Measurements from ENCODE around the gene LMNA.
"Not testable (repeated sequence)": the region's sequence is repeated elsewhere in the genome, so short reads cannot be mapped to it uniquely, and the experiment has no call there.

The LMNA gene

DNA sequence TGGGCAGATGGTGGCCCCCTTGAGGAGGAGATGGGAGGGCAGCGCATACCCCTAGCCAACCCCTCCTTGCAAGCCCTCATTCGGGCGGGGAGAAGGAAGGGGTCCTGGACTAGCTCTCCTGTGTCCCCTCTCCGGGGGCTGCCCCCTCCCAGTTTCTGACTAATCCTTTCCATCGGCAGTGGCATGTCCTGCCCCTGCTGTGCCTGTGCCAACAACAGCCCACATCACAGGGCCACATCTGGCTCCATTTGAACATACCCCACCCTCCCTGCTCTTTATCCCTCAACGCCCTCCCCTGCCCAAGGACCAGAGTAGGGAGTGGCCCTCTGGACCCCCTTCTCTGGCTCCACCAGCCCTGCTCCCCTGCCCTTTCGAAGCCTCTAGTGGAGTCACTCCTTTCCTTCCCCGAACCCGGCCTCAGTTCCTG is 11.0 kb upstream of the LMNA start:
- DNase-seq (ENCODE audit: insufficient read length, low spot score) (no peak), FAIRE-seq (no peak)

DNA sequence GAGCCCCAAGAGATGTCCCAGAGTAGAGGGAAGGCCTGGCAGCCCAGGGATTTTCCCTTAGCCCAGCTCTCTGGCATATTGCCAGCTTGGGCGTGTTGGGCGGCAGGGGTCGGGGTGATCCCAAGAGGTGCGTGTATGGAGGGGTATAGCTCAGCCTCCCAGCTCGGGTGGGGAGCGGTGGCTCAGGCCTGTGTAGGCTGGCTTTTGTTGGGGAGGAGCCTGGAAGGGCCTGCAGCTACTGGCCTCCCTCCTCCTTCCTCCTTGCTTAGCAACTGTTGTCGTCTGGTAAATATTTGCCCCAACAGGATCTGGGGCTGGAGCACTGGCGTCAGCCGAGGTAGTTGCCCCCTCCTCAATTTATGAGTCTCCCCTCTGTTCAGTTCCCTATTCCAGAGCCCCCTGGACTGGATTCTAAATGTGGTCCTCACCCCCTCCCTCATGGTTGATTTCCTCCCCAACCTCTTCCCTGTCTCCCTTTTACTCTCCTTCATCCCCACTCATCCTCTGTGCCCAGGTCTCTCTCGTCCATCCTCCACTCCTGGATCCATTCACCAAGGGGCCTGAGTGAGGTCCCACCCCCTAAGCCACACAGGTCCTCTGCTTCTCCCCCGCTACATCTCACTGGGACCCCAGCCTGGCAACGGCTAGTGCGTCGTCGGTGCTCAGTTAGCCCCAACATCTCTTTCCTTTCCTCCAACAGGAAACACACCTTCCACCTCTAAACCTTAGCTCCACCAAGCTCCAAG is 10.3 kb upstream of the LMNA start:
- FAIRE-seq (peak; percentile 31), DNase-seq (ENCODE audit: insufficient read length, low spot score) (no peak)

DNA sequence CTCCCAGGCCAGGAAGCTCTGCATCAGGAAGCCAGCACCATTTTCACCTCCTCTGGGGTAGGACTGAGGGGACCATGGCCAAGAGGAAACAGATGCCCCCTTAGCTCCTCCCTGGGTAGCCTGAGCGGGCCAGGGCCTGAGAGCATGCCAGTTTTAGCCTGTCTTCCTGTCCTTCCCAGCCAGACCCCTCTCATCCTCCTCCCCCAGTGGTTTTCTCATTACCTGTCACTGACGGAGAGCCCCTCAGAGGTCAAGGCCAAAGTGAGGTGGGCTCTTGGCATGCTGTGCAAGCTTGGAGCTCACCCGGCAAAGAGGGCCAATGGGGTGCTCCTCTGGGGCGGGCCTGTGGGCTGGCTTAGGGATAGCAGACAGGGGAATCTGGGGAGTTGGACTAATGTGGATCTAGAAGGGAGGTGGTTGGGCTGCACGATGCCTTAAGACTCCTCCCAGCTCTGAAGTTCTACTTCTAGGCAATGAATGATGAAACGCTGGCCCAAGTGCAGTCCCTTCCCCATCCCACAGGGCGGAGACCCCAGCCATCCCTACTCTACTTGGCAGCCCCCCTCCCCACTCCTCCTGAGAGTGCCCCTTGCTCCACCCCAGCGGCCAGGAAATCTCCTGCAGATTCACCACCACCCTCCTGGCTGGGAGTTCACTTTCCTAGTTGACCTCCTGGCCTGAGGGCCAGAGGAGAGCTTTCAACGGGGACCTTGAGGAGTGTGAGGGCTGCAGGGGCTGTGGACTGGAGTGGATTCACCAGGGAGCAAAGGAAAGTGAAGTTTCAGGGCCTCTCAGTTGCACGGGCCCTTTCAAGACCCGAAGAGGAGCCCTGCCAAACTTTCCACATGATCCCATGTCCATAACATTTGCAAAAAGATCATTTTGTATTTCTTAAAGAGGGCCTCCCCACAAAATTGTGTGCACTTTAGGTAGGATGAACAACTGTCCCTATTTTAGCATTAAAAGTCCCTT is 9.4 kb upstream of the LMNA start:
- FAIRE-seq (no peak), DNase-seq (ENCODE audit: insufficient read length, low spot score) (no peak)

DNA sequence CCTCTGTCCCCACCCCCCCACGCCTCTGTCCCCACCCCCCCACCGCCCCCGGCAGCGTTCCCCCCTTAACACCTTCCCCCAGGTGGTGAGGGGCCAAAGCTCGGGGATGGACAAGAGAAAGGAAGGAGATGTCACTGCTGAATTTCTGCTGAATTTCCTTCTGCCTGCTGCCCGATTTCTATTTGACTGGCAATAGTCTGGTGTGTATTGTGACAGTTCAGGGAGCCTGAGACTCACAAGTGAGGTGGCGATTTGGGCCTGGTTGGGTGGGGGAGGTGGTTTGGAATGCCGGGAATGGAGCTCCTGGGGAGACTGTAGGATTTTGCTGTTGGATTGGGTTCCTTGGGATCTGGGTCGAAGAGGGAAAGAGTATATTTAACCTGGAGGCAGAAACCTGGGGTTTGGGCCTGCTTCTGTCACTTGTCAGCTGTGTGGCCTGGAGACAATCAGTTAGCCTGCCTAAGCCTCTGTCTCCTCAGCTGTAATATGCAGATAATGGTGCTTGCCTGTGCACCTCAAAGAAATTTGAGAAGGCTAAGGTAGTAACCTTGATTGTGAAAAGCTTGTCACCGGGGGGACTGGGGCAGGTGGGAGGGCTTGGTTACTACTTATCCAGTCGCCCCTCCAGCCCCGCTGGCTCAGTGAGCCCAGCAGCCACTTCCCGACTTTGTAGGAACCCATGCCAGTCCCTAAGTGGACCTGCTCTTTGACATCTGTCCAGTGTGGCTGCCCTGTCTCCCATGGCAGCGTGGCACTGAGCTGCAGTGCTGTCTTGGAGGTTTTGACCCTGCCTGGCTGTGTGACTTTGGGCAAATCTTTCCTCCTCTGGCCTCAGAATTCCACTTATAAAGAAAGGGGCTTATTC is 7.7 kb upstream of the LMNA start:
- peak; percentile 61 for FAIRE-seq

DNA sequence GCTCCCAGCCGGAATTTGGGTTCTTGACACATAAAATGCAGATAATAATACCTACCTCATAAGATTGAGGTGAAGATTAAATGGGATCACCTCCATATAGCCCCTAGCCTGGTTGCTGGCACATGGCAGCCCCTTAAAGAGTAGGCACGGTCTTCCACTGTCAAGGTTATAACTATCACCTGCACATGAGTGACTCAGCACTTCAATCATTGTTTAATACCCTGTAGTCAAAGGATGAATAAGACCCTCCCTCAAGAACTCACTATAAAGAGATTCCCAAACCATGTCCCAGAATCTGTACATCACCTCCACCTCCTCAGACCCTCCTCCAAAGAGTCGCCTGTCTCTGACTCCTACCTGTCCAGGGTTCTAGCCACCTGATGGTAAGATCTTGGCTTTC is 6.5 kb upstream of the LMNA start:
- FAIRE-seq (no peak), DNase-seq (ENCODE audit: insufficient read length, low spot score) (no peak)

More for the DNA sequence above, 7.7 kb upstream of the LMNA start:
- DNase-seq (ENCODE audit: insufficient read length, low spot score) = no peak

DNA sequence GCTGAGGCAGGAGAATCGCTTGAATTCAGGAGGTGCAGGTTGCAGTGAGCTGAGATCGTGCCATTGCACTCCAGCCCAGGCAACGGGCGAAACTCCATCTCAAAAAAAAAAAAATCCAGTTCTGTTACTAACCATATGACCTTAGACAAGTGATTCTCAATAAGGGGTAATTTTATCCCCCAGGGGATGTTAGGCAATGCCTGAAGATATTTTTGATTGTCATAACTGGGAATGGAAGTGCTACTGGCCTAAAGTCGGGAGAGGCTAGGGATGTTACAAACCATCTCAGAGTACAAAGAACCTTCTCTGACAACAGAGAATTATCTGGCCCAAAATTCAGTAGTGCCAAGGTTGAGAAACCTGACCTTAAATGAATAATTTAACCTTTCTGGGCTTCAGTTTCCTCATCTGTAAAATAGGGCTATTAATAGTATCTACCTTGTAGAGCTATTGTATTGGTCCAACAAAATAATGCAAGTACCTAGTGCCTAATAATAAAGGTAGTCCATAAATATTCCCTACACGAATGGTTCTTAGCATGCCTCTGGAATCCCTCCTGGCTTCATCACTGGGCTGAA is 5.8 kb upstream of the LMNA start:
- FAIRE-seq (no peak), DNase-seq (ENCODE audit: insufficient read length, low spot score) (no peak)

DNA sequence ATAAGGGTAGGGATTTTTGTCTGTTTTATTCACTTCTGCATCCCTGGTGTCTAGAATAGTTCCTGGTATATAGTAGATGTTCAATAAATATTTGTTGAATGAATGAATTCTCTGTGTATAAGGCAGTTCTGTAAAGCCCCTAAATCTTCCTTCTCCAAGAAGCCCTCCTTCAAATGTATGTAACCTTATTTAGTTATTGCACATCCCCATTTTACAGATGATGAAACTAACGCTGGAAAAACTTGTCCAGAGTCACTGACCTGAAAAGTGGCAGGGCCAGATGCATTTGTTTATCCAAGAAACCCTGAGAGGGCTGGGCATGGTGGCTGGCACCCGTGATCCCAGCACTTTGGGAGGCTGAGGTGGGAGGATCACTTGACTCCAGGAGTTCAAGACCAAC is 4.3 kb upstream of the LMNA start:
- DNase-seq (ENCODE audit: insufficient read length, low spot score) = no peak
- no peak for FAIRE-seq

DNA sequence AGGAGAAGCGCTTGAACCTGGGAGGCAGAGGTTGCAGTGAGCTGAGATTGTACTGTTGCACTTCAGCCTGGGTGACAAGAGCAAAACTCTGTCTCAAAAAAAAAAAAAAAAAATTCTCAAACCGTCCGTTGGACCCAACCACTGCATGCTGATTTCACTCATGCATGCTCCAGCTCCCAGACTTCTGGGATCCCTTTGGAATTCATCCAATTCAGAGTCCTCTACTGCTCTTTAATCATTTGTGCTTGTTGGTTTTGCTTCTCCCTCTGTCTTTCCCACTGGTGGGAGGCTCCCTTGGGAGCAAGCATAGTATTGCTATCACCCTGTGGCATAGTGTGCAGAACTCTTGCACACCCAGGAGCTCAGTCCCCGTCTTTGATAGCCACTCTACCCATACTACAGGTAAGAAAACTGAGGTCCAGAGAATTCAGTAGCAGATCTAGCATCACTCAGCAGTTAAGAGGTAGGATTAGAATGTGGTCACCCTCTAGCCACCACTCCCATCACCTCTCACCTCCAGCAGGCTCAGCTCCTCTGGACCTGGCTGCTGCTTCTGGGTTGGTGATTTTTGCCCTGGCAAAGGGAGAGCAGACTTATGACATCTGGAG is 3.1 kb upstream of the LMNA start:
- FAIRE-seq (no peak), DNase-seq (ENCODE audit: insufficient read length, low spot score) (no peak)

DNA sequence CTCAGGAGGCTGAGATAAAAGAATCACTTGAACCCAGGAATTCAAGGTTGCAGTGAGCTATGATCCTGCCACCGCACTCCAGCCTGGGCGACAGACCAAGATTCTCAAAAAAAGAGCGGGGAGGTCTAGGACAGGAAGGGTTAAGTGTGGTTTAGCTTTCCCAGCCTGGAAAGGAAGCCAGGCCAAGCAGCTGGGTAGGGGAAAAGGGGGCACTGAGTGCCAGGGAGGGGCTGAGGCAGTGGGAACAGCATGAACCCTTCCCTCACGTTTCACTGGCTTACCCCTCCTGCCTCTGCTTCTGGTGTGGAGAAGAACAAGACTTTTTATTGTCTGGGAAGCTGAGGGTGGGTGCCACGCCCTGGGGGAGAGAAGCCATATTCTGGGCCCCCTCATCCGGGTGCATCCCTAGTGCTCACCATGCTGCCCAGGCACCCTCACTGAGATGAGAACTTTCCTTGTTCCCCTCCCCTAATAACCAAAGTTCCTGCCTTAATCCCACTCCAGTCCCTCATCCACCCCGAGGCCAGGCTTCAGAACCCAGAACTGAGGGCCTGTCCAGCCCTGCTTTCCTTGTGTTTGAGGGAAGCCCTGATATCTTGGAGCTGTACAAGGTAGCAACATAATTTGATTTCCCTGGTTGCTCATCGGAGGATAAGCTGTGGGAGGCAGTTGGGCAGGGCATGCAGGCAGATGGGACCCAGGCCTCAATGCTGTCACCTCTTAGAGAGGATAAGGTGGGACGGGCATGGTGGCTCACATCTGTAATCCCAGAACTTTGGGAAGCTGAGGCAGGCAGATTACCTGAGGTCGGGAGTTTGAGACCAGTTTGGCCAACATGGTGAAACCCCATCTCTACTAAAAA is 2.0 kb upstream of the LMNA start:
- FAIRE-seq = no peak
- DNase-seq (ENCODE audit: insufficient read length, low spot score) = no peak

DNA sequence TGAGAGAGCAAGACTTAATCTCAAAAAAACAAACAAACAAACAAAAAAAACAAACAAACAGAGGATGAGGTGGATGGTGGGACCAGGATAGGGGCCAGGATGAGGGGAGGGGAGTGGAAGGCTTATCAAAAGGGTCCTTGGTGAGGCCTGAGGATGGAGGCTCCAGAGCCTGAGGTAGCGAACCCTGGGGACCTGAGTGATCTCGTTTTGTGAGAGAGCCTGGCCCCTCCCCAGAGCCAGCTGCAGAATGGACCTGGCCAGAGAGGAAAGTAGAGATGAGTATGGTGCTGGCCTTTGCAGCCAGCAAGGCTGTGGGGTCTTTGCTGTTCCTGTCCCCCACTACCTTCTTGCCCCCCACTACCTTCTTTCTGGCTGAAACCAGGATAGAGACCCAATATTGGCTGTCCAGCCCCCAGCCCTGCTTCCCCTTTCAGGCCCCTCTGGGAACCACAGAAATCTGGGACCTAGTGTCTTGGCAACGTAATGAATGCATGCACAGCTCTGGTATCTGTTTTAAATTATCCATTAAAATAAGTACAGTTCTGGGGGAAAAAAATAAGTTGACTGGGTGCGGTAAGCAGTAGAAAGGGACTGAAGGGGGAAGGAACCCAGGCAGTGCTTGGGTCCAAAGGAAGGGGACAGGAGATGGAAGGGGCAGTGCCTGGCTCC is 1.1 kb upstream of the LMNA start:
- no peak for DNase-seq (ENCODE audit: insufficient read length, low spot score)
- FAIRE-seq = no peak

DNA sequence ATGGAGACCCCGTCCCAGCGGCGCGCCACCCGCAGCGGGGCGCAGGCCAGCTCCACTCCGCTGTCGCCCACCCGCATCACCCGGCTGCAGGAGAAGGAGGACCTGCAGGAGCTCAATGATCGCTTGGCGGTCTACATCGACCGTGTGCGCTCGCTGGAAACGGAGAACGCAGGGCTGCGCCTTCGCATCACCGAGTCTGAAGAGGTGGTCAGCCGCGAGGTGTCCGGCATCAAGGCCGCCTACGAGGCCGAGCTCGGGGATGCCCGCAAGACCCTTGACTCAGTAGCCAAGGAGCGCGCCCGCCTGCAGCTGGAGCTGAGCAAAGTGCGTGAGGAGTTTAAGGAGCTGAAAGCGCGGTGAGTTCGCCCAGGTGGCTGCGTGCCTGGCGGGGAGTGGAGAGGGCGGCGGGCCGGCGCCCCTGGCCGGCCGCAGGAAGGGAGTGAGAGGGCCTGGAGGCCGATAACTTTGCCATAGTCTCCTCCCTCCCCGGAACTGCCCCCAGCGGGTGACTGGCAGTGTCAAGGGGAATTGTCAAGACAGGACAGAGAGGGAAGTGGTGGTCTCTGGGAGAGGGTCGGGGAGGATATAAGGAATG is 505 bp downstream of the LMNA start:
- no peak for DNase-seq (ENCODE audit: insufficient read length, low spot score)
- no peak for FAIRE-seq

DNA sequence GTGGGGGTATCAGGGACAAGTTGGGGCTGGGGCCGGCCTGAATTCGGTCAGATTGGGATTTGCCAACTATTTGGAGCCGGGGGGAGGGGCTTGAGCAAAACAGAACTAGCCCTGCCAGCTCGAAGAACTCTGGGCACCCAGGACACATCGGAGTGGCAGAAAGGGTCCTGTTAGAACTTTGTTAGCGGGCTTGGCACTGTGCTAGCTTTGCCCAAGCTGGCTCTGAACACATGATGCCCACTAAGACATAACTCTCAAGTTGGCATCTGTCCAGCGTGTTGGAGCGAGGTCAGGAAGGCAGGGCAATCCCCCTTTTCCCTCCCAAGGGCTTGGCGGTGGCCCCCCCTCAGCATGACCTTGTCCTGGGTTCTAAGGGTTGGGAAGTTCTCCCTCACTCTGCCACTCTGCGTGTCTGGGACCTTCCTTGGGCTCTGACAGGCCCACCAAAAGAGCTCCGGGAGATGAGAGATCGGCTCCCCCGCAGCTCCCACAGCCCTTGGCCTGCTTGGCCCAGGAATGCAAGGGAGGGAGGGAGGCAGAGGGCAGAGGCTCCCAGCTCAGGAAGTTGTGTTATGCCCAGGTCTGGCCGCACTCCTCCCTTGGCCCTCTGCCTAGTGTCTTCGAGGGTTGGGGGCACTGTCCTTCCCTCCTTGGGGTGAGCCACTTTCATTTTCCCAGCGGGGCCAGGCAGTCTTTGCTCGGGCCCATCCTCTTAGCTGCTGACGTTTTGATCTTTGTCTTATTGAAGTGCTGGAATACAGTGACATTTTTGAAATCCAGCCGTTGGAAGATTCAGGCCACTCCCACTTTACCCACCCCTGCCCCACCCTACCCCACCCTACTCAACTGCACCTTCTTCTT is 1.2 kb downstream of the LMNA start:
- FAIRE-seq (no peak), DNase-seq (ENCODE audit: insufficient read length, low spot score) (no peak)

DNA sequence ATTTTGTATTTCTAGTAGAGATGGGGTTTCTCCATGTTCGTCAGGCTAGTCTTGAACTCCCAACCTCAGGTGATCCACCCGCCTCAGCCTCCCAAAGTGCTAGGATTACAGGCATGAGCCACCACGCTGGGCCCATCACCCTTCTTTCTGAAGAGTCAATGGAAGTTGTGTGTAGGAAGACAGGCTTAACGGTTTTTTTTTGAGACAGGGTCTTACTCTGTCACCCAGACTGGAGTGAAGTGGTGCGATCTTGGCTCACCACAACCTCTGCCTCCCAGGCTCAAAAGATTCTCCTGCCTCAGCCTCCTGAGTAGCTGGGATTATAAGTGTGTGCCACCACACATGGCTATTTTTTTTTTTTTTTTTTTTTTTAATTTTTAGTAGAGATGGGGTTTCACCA is 2.2 kb downstream of the LMNA start:
- not testable (repeated sequence) for DNase-seq (ENCODE audit: insufficient read length, low spot score); FAIRE-seq

DNA sequence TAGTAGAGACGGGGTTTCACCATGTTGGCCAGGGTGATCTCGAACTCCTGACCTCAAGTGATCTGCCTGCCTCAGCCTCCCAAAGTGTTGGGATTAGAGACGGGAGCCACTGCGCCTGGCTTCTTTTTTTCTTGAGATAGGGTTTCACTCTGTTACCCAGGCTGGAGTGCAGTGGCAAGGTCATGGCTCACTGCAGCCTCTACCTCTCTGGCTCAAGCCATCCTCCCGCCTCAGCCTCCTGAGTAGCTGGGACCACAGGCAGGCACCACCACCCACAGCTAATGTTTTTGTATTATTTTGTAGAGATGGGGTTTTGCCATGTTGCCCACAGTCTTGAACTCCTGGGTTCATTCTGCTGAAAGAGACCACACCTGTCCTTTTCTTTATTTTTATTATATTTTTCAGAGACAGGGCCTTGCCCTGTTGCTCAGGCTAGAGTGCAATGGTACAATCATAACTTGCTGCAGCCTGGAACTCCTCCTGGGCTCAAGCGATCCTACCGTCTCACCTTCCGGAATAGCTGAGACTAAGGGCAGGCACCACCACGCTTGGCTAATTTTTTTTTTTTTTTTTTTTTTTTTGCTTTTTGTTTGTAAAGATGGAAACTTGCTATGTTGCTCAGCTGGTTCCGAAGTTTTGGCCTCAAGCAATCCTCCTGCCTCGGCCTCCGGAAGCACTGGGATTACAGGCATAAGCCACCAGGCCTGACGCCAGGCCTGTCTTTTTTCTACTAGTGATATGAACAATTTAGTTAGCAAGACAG is 3.1 kb downstream of the LMNA start:
- FAIRE-seq (no peak), DNase-seq (ENCODE audit: insufficient read length, low spot score) (no peak)

DNA sequence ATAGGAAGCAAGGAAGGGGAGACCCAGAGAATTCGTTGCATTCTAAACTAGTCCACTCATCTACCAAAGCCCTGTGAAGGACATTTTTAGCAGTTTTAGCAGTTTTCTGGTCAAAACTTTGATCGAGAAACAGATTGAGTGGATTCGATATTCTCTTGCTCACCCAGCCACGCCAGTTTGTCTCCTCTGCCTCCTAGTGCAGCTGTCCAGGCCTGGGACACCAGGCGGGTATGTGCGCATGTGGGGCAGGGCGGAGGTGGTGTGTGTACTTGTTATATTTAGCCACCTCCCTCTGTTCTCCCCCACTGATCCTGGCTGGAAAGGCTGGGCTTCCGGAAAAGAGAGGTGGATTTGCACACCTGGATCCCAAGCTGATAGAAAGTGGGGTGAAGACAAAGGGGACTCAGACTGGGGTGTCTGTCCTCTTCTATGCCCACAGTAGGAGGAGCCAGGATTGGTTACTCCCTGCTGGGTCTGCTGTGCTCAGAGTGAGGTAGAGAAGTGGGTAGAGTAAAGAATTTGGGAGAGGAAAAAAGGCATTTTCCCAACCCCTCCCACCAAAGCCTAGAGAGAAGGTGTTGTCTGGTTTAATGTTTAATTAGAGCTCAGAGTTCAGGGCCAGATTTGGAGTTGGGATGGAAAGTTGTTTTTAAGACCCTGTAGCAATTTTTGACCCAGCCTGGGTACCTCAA is 3.8 kb downstream of the LMNA start:
- DNase-seq (ENCODE audit: insufficient read length, low spot score) (no peak), FAIRE-seq (no peak)

All from GM19239 (cell line).